ENCODE results near the gene TMCC3. TPM values are rescaled to one million over a fixed set of nuclear protein-coding genes. Genes with fewer than 3 reads are reported as not detected.

Gene TMCC3
- total RNA-seq, 2 donors from 2014 or later = 13.5 to 15.4 TPM

DNA sequence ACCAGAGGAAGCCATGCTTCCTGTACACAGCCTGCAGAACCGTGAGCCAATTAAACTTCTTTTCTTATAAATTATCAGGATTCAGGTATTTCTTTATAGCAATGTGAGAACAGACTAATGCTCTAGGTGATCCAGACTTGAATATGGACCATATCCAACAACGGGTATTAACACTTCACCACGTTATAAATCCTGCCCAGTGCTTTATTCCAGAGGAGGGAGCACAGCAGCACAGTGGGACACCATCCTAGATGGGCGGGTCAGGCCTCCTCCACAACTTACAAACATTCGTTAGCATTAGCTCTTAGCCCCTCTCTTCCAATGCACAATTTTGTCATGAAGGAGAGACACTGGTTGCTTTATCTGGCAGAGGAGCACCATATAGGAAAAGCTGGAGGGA, 66.0 kb downstream of the TMCC3 start:
- intact Hi-C loops (cut with DNase I) = no loop called here
- DNase-seq (ENCODE audit: low spot score) = no peak
- no peak for TF ChIP-seq POLR2AphosphoS5 (IDR thresholded peaks at IDR 0.05)
- TF ChIP-seq, protein P1, sequence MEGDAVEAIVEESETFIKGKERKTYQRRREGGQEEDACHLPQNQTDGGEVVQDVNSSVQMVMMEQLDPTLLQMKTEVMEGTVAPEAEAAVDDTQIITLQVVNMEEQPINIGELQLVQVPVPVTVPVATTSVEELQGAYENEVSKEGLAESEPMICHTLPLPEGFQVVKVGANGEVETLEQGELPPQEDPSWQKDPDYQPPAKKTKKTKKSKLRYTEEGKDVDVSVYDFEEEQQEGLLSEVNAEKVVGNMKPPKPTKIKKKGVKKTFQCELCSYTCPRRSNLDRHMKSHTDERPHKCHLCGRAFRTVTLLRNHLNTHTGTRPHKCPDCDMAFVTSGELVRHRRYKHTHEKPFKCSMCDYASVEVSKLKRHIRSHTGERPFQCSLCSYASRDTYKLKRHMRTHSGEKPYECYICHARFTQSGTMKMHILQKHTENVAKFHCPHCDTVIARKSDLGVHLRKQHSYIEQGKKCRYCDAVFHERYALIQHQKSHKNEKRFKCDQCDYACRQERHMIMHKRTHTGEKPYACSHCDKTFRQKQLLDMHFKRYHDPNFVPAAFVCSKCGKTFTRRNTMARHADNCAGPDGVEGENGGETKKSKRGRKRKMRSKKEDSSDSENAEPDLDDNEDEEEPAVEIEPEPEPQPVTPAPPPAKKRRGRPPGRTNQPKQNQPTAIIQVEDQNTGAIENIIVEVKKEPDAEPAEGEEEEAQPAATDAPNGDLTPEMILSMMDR (IDR thresholded peaks at IDR 0.05) = no peak
- no peak for TF ChIP-seq POLR2A (IDR thresholded peaks at IDR 0.05)
- Histone ChIP-seq H3K9me3 (no peaks in the 10 kb centered on the region), H3K4me1 (replicated peaks) (peaks cover 13% of the 10 kb centered on the region), H3K36me3 (no peaks in the 10 kb centered on the region), H3K27me3 (replicated peaks; ENCODE audit: insufficient read depth) (no peaks in the 10 kb centered on the region), H3K4me3 (no peak overlapping the region), H3K27ac (no peak overlapping the region)
- 63% methylated on average over 5 of the region's 5 CpGs for WGBS

DNA sequence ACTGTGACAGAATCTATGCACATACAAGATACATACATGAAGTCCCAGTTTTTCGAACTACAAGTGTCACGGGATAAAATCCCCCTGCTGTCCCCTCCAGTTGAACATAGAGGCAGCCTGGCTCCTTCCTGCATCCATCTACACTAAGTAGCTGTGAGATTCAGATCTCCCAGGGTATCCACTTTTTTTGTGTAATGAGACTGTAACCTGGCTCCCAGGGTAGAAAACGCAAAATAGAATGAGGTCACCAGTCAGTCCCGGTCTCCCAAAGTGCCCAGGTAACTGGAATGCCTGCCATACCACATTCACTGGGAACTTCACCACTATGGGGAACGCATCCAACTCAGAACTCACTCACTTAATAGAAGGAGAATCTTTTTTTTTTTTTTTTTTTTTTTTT, 67.8 kb downstream of the TMCC3 start:
- peaks cover 13% of the 10 kb centered on the region for H3K4me1 ChIP-seq (replicated peaks)
- H3K9me3 ChIP-seq = no peaks in the 10 kb centered on the region
- H3K36me3 ChIP-seq = no peaks in the 10 kb centered on the region
- TF ChIP-seq POLR2A (IDR thresholded peaks at IDR 0.05) (no peak), POLR2AphosphoS5 (IDR thresholded peaks at IDR 0.05) (no peak)
- TF ChIP-seq, protein P1 (IDR thresholded peaks at IDR 0.05) = no peak
- 92% methylated on average over 5 of the region's 5 CpGs for WGBS
- no peak overlapping the region for H3K4me3 ChIP-seq
- no peaks in the 10 kb centered on the region for H3K27me3 ChIP-seq (replicated peaks; ENCODE audit: insufficient read depth)
- no peak for DNase-seq (ENCODE audit: low spot score)
- intact Hi-C loops (cut with DNase I) = no loop called here
- no peak overlapping the region for H3K27ac ChIP-seq

- intact Hi-C loops (cut with DNase I) = no loop called here
- no peak overlapping the region for H3K4me3 ChIP-seq
- H3K9me3 ChIP-seq = no peaks in the 10 kb centered on the region
- H3K27ac ChIP-seq = peak overlapping the region in 1 of 2 donors; percentile 54
- H3K27me3 ChIP-seq (replicated peaks; ENCODE audit: insufficient read depth) = no peaks in the 10 kb centered on the region
- 54% methylated on average over 12 of the region's 12 CpGs for WGBS
- H3K4me1 ChIP-seq (replicated peaks) = no peaks in the 10 kb centered on the region
- no peak for TF ChIP-seq POLR2AphosphoS5 (IDR thresholded peaks at IDR 0.05)
- TF ChIP-seq, protein P1 (IDR thresholded peaks at IDR 0.05) = no peak
- no peak for TF ChIP-seq POLR2A (IDR thresholded peaks at IDR 0.05)
- H3K36me3 ChIP-seq = peaks cover 0 to under 1% of the 10 kb centered on the region in 2 donors
- DNase-seq (ENCODE audit: low spot score) = no peak
These were observed 74.5 kb downstream of the TMCC3 start for GRCh38 chr12:94575645-94576403.

DNA sequence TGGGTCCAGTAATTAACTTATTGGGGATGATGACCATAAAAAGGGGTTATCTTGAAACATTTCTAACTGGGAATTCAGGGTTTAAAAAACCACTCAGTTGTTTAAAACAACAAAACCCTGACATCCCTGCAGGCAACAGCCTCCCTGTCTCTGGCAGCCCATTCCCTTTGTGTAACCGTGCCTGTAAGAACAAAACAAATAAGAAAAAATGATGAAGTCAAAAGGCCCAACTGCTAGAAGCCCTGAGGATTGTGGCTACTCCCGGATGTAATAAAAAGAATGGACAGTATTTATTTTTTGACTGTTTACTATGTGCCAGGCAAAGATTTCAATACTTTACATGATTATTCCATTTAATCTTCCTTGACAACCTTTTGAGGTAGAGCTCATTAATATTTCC, 75.3 kb downstream of the TMCC3 start:
- no peaks in the 10 kb centered on the region for H3K27me3 ChIP-seq (replicated peaks; ENCODE audit: insufficient read depth)
- no peak for DNase-seq (ENCODE audit: low spot score)
- no peaks in the 10 kb centered on the region for H3K4me1 ChIP-seq (replicated peaks)
- H3K36me3 ChIP-seq = peaks cover 0 to 4% of the 10 kb centered on the region in 2 donors
- intact Hi-C loops (cut with DNase I) = no loop called here
- no peak overlapping the region for H3K4me3 ChIP-seq
- H3K9me3 ChIP-seq = no peaks in the 10 kb centered on the region
- TF ChIP-seq POLR2A (IDR thresholded peaks at IDR 0.05) = no peak
- peak; percentile 39 for TF ChIP-seq POLR2AphosphoS5 (IDR thresholded peaks at IDR 0.05)
- WGBS = 38% methylated on average over 2 of the region's 2 CpGs
- H3K27ac ChIP-seq = peak overlapping the region in 1 of 2 donors; percentile 54

DNA sequence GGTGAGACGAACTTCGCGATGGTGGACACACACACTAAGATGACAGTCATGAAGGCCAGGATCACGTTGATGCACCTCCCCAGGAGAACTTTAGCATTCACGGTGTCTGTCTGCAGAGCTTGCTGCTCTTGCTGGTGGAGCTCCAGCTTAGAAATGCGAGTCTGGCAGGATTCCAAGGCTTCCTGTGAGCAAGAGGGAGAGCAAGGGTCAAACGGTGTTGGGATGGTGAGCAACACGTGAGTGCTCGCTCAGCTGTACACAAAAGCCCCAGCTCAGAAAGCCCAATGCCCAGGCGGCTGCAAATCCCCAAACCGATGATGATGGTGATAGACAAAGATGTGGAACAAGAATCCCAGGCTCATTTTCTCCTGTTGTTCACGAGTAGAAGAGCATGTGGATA, 78.8 kb downstream of the TMCC3 start:
- no peaks in the 10 kb centered on the region for H3K27me3 ChIP-seq (replicated peaks; ENCODE audit: insufficient read depth)
- TF ChIP-seq, protein P1 (IDR thresholded peaks at IDR 0.05) = no peak
- TF ChIP-seq POLR2AphosphoS5 (IDR thresholded peaks at IDR 0.05) (no peak), POLR2A (IDR thresholded peaks at IDR 0.05) (no peak)
- H3K4me3 ChIP-seq = no peak overlapping the region
- no peak for DNase-seq (ENCODE audit: low spot score)
- no peaks in the 10 kb centered on the region for H3K9me3 ChIP-seq
- intact Hi-C loops (cut with DNase I) = no loop called here
- WGBS = 54% methylated on average over 12 of the region's 12 CpGs
- no peaks in the 10 kb centered on the region for H3K4me1 ChIP-seq (replicated peaks)
- peaks cover 0 to 4% of the 10 kb centered on the region in 2 donors for H3K36me3 ChIP-seq
- no peak overlapping the region for H3K27ac ChIP-seq

Data from prostate gland (tissue), 2 donors.